HG03575 (cell line): ENCODE results near the gene AKR7A3.

ENCODE experiments used
- ATAC-seq: cut with Tn5 transposase; IDR thresholded peaks from one replicate; pipeline ENCODE4 v1.9.1; 2021; ENCODE audit not compliant: unreplicated experiment, insufficient number of reproducible peaks, low FRiP score; ENCODE audit errors: extremely low read depth

AKR7A3 gene

GRCh38 chr1:19322481-19322880 lies 33.9 kb upstream of the AKR7A3 start:
- ATAC-seq = no peak

GRCh38 chr1:19321071-19321470 lies 32.5 kb upstream of the AKR7A3 start:
- ATAC-seq = no peak

GRCh38 chr1:19319196-19319595 lies 30.6 kb upstream of the AKR7A3 start:
- no peak for ATAC-seq

GRCh38 chr1:19317126-19317910 lies 28.7 kb upstream of the AKR7A3 start:
- no peak for ATAC-seq

GRCh38 chr1:19315378-19316198 lies 27.0 kb upstream of the AKR7A3 start:
- ATAC-seq = no peak

- no peak for ATAC-seq
Measured at GRCh38 chr1:19313961-19314882, 25.7 kb upstream of the AKR7A3 start.

GRCh38 chr1:19313636-19313959 lies 25.0 kb upstream of the AKR7A3 start:
- ATAC-seq = no peak

- ATAC-seq = no peak
Measured at GRCh38 chr1:19312782-19313635, 24.4 kb upstream of the AKR7A3 start.

- ATAC-seq = no peak
Measured at GRCh38 chr1:19311931-19312781, 23.6 kb upstream of the AKR7A3 start, which contains the start of the genes AKR7A2 and SLC66A1. Gene AKR7A2 (minus strand): TSS chr1:19312144. CDS start chr1:19312124, 20 bp downstream. Gene SLC66A1 (plus strand): TSS chr1:19312326. CDS start chr1:19317678, 5,352 bp downstream.

- ATAC-seq = no peak
Measured at GRCh38 chr1:19311503-19311930, 22.9 kb upstream of the AKR7A3 start.

- ATAC-seq = no peak
Measured at GRCh38 chr1:19310720-19311502, 22.3 kb upstream of the AKR7A3 start.

GRCh38 chr1:19310061-19310460 lies 21.5 kb upstream of the AKR7A3 start:
- no peak for ATAC-seq

- no peak for ATAC-seq
Measured at GRCh38 chr1:19309123-19309813, 20.7 kb upstream of the AKR7A3 start.

GRCh38 chr1:19308509-19308907 lies 19.9 kb upstream of the AKR7A3 start:
- ATAC-seq = no peak

GRCh38 chr1:19307794-19308508 lies 19.4 kb upstream of the AKR7A3 start:
- no peak for ATAC-seq

GRCh38 chr1:19306941-19307340 lies 18.4 kb upstream of the AKR7A3 start:
- ATAC-seq = no peak
